ENCODE measurements around the gene FZD1. TPM values are rescaled to one million over a fixed set of nuclear protein-coding genes. Genes with fewer than 3 reads are reported as not detected.
"Not testable (repeated sequence)": the region's sequence is repeated elsewhere in the genome, so short reads cannot be mapped to it uniquely, and the experiment has no call there.

The FZD1 gene
- total and polyA plus RNA-seq, 2 of the 8 experiments (the other 6 are each of a cell fraction or from before 2014, with no cell fraction given) = 0.62 to 0.91 TPM

DNA sequence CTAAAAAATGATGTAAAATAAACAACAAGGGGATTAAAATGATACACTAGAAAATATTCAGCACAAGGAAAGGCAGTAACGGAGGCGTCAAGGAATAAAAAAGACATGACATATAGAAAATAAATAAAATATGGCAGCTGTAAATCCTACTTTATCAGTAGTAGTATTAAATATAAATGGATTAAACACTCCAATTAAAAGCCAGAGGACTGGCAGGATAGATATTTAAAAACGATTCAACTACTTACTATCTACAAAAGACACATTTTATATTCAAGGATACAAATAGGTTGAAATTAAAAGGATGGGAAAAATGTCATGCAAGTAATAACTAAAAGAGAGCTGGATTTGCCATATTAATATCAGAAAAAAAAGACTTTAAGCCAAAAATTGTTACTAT lies 43.2 kb downstream of the FZD1 start (continued):
- TF ChIP-seq KDM4A (IDR thresholded peaks at IDR 0.05; ENCODE audit: low read depth, low read length, severe bottlenecking) (no peak), POU5F1 (IDR thresholded peaks at IDR 0.05; ENCODE audit: low read depth, low read length) (no peak), RFX5 (IDR thresholded peaks at IDR 0.05; ENCODE audit: borderline replicate concordance, low read depth, low read length) (no peak), ASH2L (IDR thresholded peaks at IDR 0.05; ENCODE audit: low read length) (no peak), KDM5A (IDR thresholded peaks at IDR 0.05; ENCODE audit: low read length) (no peak)
- TF ChIP-seq, protein P1, sequence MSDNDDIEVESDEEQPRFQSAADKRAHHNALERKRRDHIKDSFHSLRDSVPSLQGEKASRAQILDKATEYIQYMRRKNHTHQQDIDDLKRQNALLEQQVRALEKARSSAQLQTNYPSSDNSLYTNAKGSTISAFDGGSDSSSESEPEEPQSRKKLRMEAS (IDR thresholded peaks at IDR 0.05) = no peak

DNA sequence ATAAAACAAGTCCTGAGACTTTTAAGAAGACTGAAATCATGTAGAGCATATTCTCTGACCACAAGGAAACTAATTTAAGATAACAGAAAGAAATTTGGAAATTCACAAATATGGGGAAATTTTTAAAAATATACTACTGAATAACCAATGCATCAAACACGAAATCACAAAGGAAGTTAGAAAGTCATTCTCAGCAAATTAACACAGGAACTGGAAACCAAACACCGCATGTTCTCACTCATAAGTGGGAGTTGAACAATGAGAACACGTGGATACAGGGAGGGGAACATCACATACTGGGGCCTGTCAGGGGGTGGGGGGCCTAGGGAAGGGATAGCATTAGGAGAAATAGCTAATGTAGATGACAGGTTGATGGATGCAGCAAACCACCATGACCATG lies 44.0 kb downstream of the FZD1 start:
- H4K5ac ChIP-seq (ENCODE audit: insufficient read length, low read depth, low read length); H3K9me3 ChIP-seq (ENCODE audit: insufficient read depth in 2 of 2, low read depth in 1 of 2, low read length in 1 of 2); H2BK12ac ChIP-seq (ENCODE audit: low read depth, low read length); H3K27ac ChIP-seq (ENCODE audit: low read depth, low read length); FAIRE-seq; H2BK15ac ChIP-seq (ENCODE audit: low read length); H3K27me3 ChIP-seq (replicated peaks in 1 of 4; ENCODE audit: control insufficient read depth in 3 of 4, extremely low read depth in 1 of 4, insufficient read depth in 3 of 4, low read length in 3 of 4); H3K4me1 ChIP-seq (replicated peaks in 1 of 4; ENCODE audit: control insufficient read depth in 3 of 4, insufficient read depth in 4 of 4, low read length in 3 of 4); H3K9ac ChIP-seq (replicated peaks in 1 of 4; ENCODE audit: extremely low read depth in 1 of 4, low read depth in 3 of 4, low read length in 3 of 4); POLR2A ChIA-PET (ENCODE audit: partially characterized antibody); H2AFZ ChIP-seq (ENCODE audit: low read length); H3K23me2 ChIP-seq (ENCODE audit: low read depth, low read length); H3K36me3 ChIP-seq (ENCODE audit: control insufficient read depth in 2 of 4, insufficient read depth in 4 of 4, low read length in 3 of 4); H3K23ac ChIP-seq (ENCODE audit: insufficient read length); H4K20me1 ChIP-seq (replicated peaks in 1 of 2; ENCODE audit: control insufficient read depth in 1 of 2, insufficient read depth in 2 of 2, low read length in 2 of 2); DNase-seq (ENCODE audit: low read depth in 1 of 2, low spot score in 2 of 2); H2AK5ac ChIP-seq (ENCODE audit: low read depth, low read length); H3K14ac ChIP-seq (ENCODE audit: insufficient read length); H4K8ac ChIP-seq (ENCODE audit: extremely low read depth, insufficient read depth, low read length); H4K91ac ChIP-seq (replicated peaks; ENCODE audit: insufficient read length, low read length); H2BK5ac ChIP-seq (ENCODE audit: low read depth, low read length); H3K56ac ChIP-seq (replicated peaks; ENCODE audit: insufficient read length, low read depth, low read length); H3K79me2 ChIP-seq (ENCODE audit: control insufficient read depth in 1 of 2, insufficient read depth in 2 of 2, low read length in 2 of 2); H3K4ac ChIP-seq (replicated peaks; ENCODE audit: insufficient read length, low read depth, low read length); H3K4me3 ChIP-seq (ENCODE audit: extremely low read depth in 1 of 4, insufficient read depth in 2 of 4, low read depth in 3 of 4, low read length in 4 of 4); H2BK20ac ChIP-seq (ENCODE audit: low read length); H3K18ac ChIP-seq (ENCODE audit: extremely low read depth, low read length); H3K4me2 ChIP-seq (ENCODE audit: insufficient read depth in 1 of 2, low read depth in 2 of 2, low read length in 2 of 2); H2BK120ac ChIP-seq (replicated peaks; ENCODE audit: low read depth, low read length); H3K79me1 ChIP-seq (ENCODE audit: low read depth, low read length): not testable (repeated sequence)
- 92% methylated on average over 3 of the region's 3 CpGs; no CpG with 5 or more reads in 1 of the 2 experiments for WGBS, 2 experiments (ENCODE audit: extremely low coverage in 1 of 2, insufficient coverage in 1 of 2, insufficient read length in 1 of 2, insufficient replicate concordance in 2 of 2, low coverage in 1 of 2, low lambda C conversion rate in 2 of 2, missing lambda C conversion rate in 1 of 2)
- CTCF ChIA-PET (ENCODE audit: partially characterized antibody) = interaction anchor here (0.6 to 1.7 kb wide), 4 partner anchors 21 to 248 kb away, joined by 3 to 11 read pairs (median 4); no protein-coding TSS in a partner anchor
